H9 (cell line): ENCODE data around the gene KIAA0513. TPM values are rescaled to one million over a fixed set of nuclear protein-coding genes. Genes with fewer than 3 reads are reported as not detected.

ENCODE experiments used
- DNase-seq: peaks from one replicate; pipeline ENCODE4 v3.0.0-alpha.2; 2017
- H2AFZ ChIP-seq: one replicate; pipeline ENCODE4 v1.6.1; 2013; ENCODE audit warnings: mild to moderate bottlenecking, low read length, control low read depth, moderate library complexity
- H2AK5ac ChIP-seq: 2 replicates; pipeline ENCODE4 v1.6.1; 2013; ENCODE audit warnings: low read length, control low read depth, mixed read lengths; ENCODE audit not compliant: insufficient read length
- H2BK120ac ChIP-seq: one replicate; pipeline ENCODE4 v1.6.1; 2013; ENCODE audit warnings: low read depth, mild to moderate bottlenecking, low read length, control low read depth, inconsistent platforms; ENCODE audit not compliant: poor library complexity, severe bottlenecking
- H2BK12ac ChIP-seq: 2 replicates; pipeline ENCODE4 v1.6.1; 2013; ENCODE audit warnings: low read length, control low read depth, mixed read lengths, low read depth; ENCODE audit not compliant: insufficient read length
- H2BK15ac ChIP-seq: 2 replicates; pipeline ENCODE4 v1.6.1; 2013; ENCODE audit warnings: low read depth, low read length, control low read depth
- H2BK20ac ChIP-seq: one replicate; pipeline ENCODE4 v1.6.1; 2013; ENCODE audit warnings: low read depth, mild to moderate bottlenecking, low read length, control low read depth, inconsistent platforms; ENCODE audit not compliant: poor library complexity, severe bottlenecking
- H2BK5ac ChIP-seq: 2 replicates; pipeline ENCODE4 v1.6.1; 2013; ENCODE audit warnings: low read length, control low read depth, mixed read lengths; ENCODE audit not compliant: insufficient read length
- H3K14ac ChIP-seq: 2 replicates; pipeline ENCODE4 v1.6.1; 2013; ENCODE audit warnings: low read length, control low read depth; ENCODE audit not compliant: insufficient read depth
- H3K18ac ChIP-seq: 2 replicates; pipeline ENCODE4 v1.6.1; 2013; ENCODE audit warnings: low read depth, mild to moderate bottlenecking, mixed read lengths, low read length, control low read depth; ENCODE audit not compliant: insufficient read length
- H3K23ac ChIP-seq: 2 replicates; pipeline ENCODE4 v1.6.1; 2013; ENCODE audit warnings: low read length, control low read depth, mixed read lengths, low read depth; ENCODE audit not compliant: insufficient read length
- H3K23me2 ChIP-seq: 2 replicates; pipeline ENCODE4 v1.6.1; 2013; ENCODE audit warnings: low read depth, mild to moderate bottlenecking, mixed read lengths, low read length, control low read depth; ENCODE audit not compliant: insufficient read length, poor library complexity, severe bottlenecking
- H3K27ac ChIP-seq: 2 replicates; pipeline ENCODE4 v1.5.1; 2013; ENCODE audit warnings: low read length, control low read depth, mixed read lengths, low read depth; ENCODE audit not compliant: insufficient read length
- H3K27me3 ChIP-seq: 2 replicates; pipeline ENCODE4 v1.6.1; 2013; ENCODE audit warnings: low read length, control low read depth, inconsistent platforms; ENCODE audit not compliant: insufficient read depth
- H3K4ac ChIP-seq: 2 replicates; pipeline ENCODE4 v1.6.1; 2013; ENCODE audit warnings: low read depth, mild to moderate bottlenecking, control low read depth, inconsistent platforms, low read length, moderate library complexity
- H3K4me1 ChIP-seq: 2 replicates; pipeline ENCODE4 v1.6.1; 2013; ENCODE audit warnings: low read length, control low read depth, inconsistent platforms; ENCODE audit not compliant: insufficient read depth
- H3K4me2 ChIP-seq: 2 replicates; pipeline ENCODE4 v1.6.1; 2013; ENCODE audit warnings: low read length, control low read depth, mixed read lengths; ENCODE audit not compliant: insufficient read length, insufficient read depth
- H3K56ac ChIP-seq: 2 replicates; pipeline ENCODE4 v1.6.1; 2013; ENCODE audit warnings: low read depth, mild to moderate bottlenecking, mixed read lengths, low read length, control low read depth; ENCODE audit not compliant: insufficient read length
- H3K79me1 ChIP-seq: 2 replicates; pipeline ENCODE4 v1.6.1; 2013; ENCODE audit warnings: low read depth, mild to moderate bottlenecking, moderate library complexity, low read length, control low read depth, inconsistent platforms; ENCODE audit not compliant: insufficient read depth, poor library complexity, severe bottlenecking
- H3K79me2 ChIP-seq: 2 replicates; pipeline ENCODE4 v1.6.1; 2013; ENCODE audit warnings: low read length, control low read depth, inconsistent platforms; ENCODE audit not compliant: insufficient read depth
- H3K9ac ChIP-seq: 2 replicates; pipeline ENCODE4 v1.6.1; 2013; ENCODE audit warnings: low read length, control low read depth, mixed read lengths; ENCODE audit not compliant: insufficient read length; ENCODE audit errors: extremely low read depth
- H3K9me3 ChIP-seq: one replicate; pipeline ENCODE4 v1.6.1; 2013; ENCODE audit warnings: low read depth, low read length, inconsistent platforms; ENCODE audit not compliant: control insufficient read depth
- H3T11ph ChIP-seq: one replicate; pipeline ENCODE4 v1.6.1; 2013; ENCODE audit warnings: mild to moderate bottlenecking, low read length, control low read depth, inconsistent platforms
- H4K20me1 ChIP-seq: one replicate; pipeline ENCODE4 v1.6.1; 2013; ENCODE audit not compliant: control insufficient read depth, insufficient read length, insufficient read depth
- H4K5ac ChIP-seq: 2 replicates; pipeline ENCODE4 v1.6.1; 2013; ENCODE audit warnings: low read depth, mild to moderate bottlenecking, mixed read lengths, low read length, control low read depth; ENCODE audit not compliant: insufficient read length
- H4K8ac ChIP-seq: replicated peaks from 2 replicates; pipeline ENCODE4 v1.6.1; 2013; ENCODE audit warnings: low read length, control low read depth, mixed read lengths, low read depth; ENCODE audit not compliant: insufficient read length
- H4K91ac ChIP-seq: 2 replicates; pipeline ENCODE4 v1.6.1; 2013; ENCODE audit warnings: low read depth, mild to moderate bottlenecking, moderate library complexity, mixed read lengths, low read length, control low read depth; ENCODE audit not compliant: insufficient read length
- H3K27ac Mint-ChIP-seq, 3 experiments: 2 replicates in 2 of 3; 3 replicates in 1 of 3; pipeline ENCODE4 v1.8.0; 2020 to 2021; ENCODE audit warnings: mixed read lengths in 3 of 3, mild to moderate bottlenecking in 1 of 3, moderate library complexity in 1 of 3
- H3K27me3 Mint-ChIP-seq: 2 replicates; pipeline ENCODE4 v1.8.0; 2021; ENCODE audit warnings: low read depth, mild to moderate bottlenecking, moderate library complexity, mixed read lengths
- H3K36me3 Mint-ChIP-seq, 3 experiments: 2 replicates in 2 of 3; 3 replicates in 1 of 3; pipeline ENCODE4 v1.8.0; 2020 to 2021; ENCODE audit warnings: low read depth in 3 of 3, mixed read lengths in 3 of 3; ENCODE audit not compliant: insufficient read depth in 1 of 3
- H3K4me1 Mint-ChIP-seq, 2 experiments: 2 replicates each; pipeline ENCODE4 v1.8.0; 2020; ENCODE audit warnings: mixed read lengths in 2 of 2
- H3K4me3 Mint-ChIP-seq, 2 experiments: 2 replicates in 1 of 2; 3 replicates in 1 of 2; pipeline ENCODE4 v1.8.0; 2020 to 2021; ENCODE audit warnings: mild to moderate bottlenecking in 2 of 2, mixed read lengths in 2 of 2, moderate library complexity in 1 of 2
- H3K9me3 Mint-ChIP-seq, 2 experiments: 2 replicates in 1 of 2; 3 replicates in 1 of 2; pipeline ENCODE4 v1.8.0; 2020; ENCODE audit warnings: mild to moderate bottlenecking in 2 of 2, mixed read lengths in 2 of 2, moderate library complexity in 1 of 2
- WGBS: extraction: QIAGEN DNeasy Blood & Tissue Kit; methylation state at CpG from one replicate; pipeline ENCODE4 v1.1.7; 2013; ENCODE audit warnings: missing lambda C conversion rate, low lambda C conversion rate, mixed read lengths; ENCODE audit not compliant: insufficient read length; ENCODE audit errors: extremely low coverage; 5-methylcytosine and 5-hydroxymethylcytosine counted together
- total RNA-seq: library from RNA; stranded (reverse); gene quantifications from 2 replicates; pipeline ENCODE4 v1.2.1, GENCODE V29; 2021
- TF ChIP-seq, protein P1 (sequence below): fragments of 200-600 bp; sonication (generic); conservative IDR thresholded peaks from 3 replicates; pipeline ENCODE4 v1.8.0; 2021; ENCODE audit warnings: antibody characterized with exemption, mild to moderate bottlenecking

The KIAA0513 gene
- total RNA-seq, 1 experiment from 2014 or later: 4.7 TPM

GRCh38 chr16:85066346-85066885, 38.8 kb downstream of the KIAA0513 start:
- no peak overlapping the region for H2BK15ac ChIP-seq
- Mint-ChIP-seq H3K4me3 (no peak overlapping the region), H3K27ac (no peak overlapping the region)

More at GRCh38 chr16:85066346-85066885, 38.8 kb downstream of the KIAA0513 start:
- no peak overlapping the region for H3K23ac ChIP-seq
- TF ChIP-seq, protein P1, sequence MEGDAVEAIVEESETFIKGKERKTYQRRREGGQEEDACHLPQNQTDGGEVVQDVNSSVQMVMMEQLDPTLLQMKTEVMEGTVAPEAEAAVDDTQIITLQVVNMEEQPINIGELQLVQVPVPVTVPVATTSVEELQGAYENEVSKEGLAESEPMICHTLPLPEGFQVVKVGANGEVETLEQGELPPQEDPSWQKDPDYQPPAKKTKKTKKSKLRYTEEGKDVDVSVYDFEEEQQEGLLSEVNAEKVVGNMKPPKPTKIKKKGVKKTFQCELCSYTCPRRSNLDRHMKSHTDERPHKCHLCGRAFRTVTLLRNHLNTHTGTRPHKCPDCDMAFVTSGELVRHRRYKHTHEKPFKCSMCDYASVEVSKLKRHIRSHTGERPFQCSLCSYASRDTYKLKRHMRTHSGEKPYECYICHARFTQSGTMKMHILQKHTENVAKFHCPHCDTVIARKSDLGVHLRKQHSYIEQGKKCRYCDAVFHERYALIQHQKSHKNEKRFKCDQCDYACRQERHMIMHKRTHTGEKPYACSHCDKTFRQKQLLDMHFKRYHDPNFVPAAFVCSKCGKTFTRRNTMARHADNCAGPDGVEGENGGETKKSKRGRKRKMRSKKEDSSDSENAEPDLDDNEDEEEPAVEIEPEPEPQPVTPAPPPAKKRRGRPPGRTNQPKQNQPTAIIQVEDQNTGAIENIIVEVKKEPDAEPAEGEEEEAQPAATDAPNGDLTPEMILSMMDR: no peak
- H3T11ph ChIP-seq: no peak overlapping the region
- H3K27me3 Mint-ChIP-seq: peaks cover 12% of the 10 kb centered on the region
- no peak overlapping the region for H2BK120ac ChIP-seq
- H2BK5ac ChIP-seq: no peak overlapping the region
- no peak overlapping the region for H4K91ac ChIP-seq
- H3K4ac ChIP-seq: no peak overlapping the region
- no peaks in the 10 kb centered on the region for H3K27me3 ChIP-seq
- peaks cover 22 to 23% of the 10 kb centered on the region in 2 experiments for H3K4me1 Mint-ChIP-seq
- no peak overlapping the region for H2BK20ac ChIP-seq
- no peaks in the 10 kb centered on the region for H4K20me1 ChIP-seq
- no peak overlapping the region for H2AK5ac ChIP-seq
- H3K36me3 Mint-ChIP-seq: no peaks in the 10 kb centered on the region
- H3K56ac ChIP-seq: no peak overlapping the region
- no peak for DNase-seq
- H2AFZ ChIP-seq: no peak overlapping the region
- H3K4me2 ChIP-seq: no peak overlapping the region
- H3K9me3 ChIP-seq: no peaks in the 10 kb centered on the region
- H2BK12ac ChIP-seq: no peak overlapping the region
- H3K9me3 Mint-ChIP-seq: no peaks in the 10 kb centered on the region
- no peaks in the 10 kb centered on the region for H3K23me2 ChIP-seq
- H4K5ac ChIP-seq: no peak overlapping the region
- no peak overlapping the region for H3K18ac ChIP-seq
- H3K27ac ChIP-seq: no peak overlapping the region
- H3K4me1 ChIP-seq: peaks cover 2% of the 10 kb centered on the region; the same call in 1 of the 2 replicates
- no peak overlapping the region for H3K9ac ChIP-seq
- H3K14ac ChIP-seq: no peak overlapping the region; the same call in 1 of the 2 replicates
- no peaks in the 10 kb centered on the region for H3K79me1 ChIP-seq
- H4K8ac ChIP-seq: no peak overlapping the region
- no peaks in the 10 kb centered on the region for H3K79me2 ChIP-seq
- no CpG with 5 or more reads among the region's 12 CpGs for WGBS
